Measurements from ENCODE around the gene DGKB.

GRCh38 chr7:14375998-14376397 is 526.6 kb downstream of the DGKB start:
- no peak for TF ChIP-seq CTCF (IDR thresholded peaks at IDR 0.05 in 4 of 5, conservative IDR thresholded peaks at IDR 0.05 in 1 of 5)
- TF ChIP-seq POLR2A (IDR thresholded peaks at IDR 0.05): no peak
